ENCODE data around the gene FOXN3.
"Not testable (repeated sequence)": the region's sequence is repeated elsewhere in the genome, so short reads cannot be mapped to it uniquely, and the experiment has no call there.

The FOXN3 gene

DNA sequence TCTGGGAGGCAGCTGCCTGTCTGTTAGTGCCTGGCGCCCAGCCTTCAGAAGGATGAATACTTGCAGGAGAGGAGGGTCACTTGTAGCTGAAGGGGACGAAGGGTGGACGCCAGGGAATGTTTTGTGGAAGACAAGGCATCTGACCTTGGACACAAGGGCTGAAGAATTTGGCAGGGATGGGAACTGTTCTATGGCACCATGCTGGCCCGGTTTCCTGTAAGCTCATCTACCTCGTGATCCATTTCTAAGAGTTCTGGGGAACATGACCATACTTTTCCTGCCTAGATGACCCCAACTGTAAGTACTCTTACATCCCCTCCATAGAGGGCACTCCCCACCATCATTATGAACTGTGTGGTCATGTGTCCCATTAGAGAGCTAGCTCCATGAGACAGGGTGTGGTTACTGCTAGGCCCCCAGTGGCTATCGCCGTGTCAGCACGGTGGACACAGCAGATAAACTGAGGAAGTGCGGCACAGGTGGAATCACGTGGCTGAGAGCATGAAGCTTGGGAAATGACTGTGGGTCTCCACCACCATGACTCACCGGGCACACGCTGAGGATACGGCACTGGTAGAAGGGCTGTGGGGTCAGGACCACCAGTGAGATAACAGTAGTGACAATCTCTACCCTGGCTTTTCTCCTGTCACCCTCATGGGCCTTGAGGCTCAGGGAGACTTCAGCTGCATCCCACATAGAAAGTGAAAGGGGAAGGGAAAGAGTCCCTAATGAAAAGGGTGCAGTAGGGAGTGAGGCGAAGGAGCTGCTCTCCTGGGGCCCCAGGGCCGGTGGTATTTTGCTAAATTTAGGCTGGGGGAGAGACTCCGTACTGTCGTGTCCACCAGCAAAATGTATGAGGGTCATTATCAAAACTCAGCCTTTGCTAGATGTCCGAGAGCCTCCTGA is 252.6 kb downstream of the FOXN3 start:
- DNase-seq (ENCODE audit: low read depth): no peak

GRCh38 chr14:89163031-89163636 is 253.9 kb downstream of the FOXN3 start:
- no peak for DNase-seq (ENCODE audit: low read depth)

- DNase-seq (ENCODE audit: low read depth): no peak
Observed at GRCh38 chr14:89162586-89162985, 254.4 kb downstream of the FOXN3 start.

- no peak for DNase-seq (ENCODE audit: low read depth)
Observed at GRCh38 chr14:89160437-89160836, 256.6 kb downstream of the FOXN3 start.

- no peak for DNase-seq (ENCODE audit: low read depth)
Observed at GRCh38 chr14:89158701-89159100, 258.3 kb downstream of the FOXN3 start.

DNA sequence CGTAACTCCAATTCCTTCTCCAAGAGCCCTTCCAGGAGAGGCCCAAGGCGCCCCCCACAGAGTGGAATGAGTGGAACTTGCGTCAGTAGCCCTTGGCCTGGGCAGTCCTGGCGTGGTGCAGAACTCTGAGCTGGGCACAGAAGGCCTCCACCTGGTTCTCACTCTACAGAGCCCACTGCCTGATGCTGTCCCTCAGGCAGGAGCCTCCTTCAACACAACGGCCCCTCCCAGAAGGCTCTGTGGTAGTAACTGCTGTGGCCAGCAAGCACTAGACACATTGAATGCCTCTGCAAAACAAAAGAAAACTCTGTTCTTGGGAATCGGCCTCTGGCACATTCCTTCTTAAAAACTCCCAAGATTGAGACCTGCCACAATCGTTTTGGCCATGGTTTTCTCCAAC is 258.9 kb downstream of the FOXN3 start:
- DNase-seq (ENCODE audit: low read depth): not testable (repeated sequence)

DNA sequence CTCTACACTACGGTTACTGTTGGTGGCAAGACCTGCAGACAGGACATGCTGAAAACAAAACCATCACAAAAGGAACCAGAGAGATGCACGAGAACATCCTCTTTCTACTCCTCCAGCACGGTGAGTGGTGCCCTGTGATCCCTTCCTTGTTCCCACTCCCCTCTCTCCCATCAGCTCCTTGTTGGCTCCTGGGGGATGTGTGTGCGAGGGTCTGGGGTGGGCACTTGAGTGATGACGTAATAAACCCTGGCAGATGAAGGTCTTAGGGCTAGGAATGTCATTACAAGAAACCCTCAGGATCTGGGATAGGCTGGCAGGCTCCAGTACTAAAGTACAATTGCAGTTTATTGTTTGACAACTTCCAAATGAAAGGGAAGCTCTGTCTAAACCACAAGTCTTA is 261.5 kb downstream of the FOXN3 start:
- no peak for DNase-seq (ENCODE audit: low read depth)

DNA sequence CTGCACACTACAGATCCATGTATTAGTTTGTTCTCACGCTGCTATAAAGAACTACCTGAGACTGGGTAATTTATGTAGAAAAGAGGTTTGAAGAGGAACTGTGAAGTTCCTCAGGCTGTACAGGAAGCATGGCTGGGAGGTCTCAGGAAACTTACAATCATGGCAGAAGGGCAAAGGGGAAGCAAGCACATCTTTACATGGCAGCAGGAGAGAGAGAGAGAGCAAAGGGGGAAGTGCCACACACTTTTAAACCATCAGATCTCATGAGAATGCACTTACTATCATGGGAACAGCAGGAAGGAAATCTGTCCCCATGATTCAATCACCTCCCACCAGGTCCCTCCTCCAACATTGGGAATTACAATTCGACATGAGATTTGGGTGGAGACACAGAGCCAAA is 265.3 kb downstream of the FOXN3 start:
- DNase-seq (ENCODE audit: low read depth): not testable (repeated sequence)

- DNase-seq (ENCODE audit: low read depth): no peak
Observed at GRCh38 chr14:89146274-89146673, 270.8 kb downstream of the FOXN3 start.

DNA sequence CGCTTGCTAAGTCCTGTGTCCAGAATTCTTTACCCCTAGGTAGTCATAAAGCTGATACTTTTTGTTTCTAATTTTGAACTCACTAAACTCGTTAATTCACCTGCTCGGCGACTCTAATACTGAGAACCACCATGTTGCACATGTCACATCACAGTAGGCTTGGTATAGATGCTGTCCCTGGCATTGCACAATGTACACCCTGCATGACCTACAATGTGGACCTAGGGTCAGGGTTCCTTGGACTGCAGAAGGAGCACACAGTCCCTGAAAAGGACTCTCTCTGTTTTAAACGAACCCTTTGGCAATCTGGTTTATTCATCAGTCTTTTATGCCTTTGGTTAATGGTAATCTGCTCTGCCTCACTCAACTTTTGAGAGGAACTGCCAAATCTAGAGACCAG is 272.4 kb downstream of the FOXN3 start:
- no peak for DNase-seq (ENCODE audit: low read depth)

DNA sequence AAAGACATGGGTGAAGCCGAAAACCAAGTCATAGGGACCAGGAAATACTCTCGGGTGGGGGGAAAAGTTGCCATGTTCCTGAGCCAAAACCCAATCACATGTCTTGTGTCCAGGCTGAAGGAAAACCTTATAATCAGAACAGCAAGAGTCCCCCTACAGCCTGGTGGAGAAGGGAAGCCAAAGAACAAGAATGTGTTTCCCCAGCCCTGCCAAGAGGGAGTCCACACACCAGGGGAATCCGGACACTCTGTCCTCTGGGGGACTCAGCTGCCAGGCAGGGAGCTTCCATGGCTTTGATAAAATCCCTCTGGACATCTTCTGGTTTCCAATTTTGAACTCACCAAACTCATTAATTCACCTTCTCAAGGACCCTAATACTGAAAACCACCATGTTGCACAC is 273.0 kb downstream of the FOXN3 start:
- no peak for DNase-seq (ENCODE audit: low read depth)

DNA sequence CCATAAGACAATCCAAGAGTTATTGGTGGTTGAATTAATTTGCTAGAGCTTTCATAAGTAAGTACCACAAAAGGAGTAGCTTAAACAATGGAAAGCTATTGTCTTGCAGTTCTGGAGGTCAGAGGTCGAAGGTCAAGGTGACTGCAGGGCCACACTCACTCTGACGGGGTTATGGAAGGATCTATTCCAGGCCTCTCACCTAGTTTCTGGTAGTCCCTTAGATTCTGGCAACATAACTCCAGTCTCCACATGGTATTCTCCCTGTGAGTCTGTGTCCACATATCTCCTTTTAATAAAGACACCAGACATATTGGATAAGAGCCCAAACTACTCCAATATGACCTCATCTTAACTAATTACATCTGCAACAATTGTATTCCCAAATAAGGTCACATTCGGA is 273.4 kb downstream of the FOXN3 start:
- no peak for DNase-seq (ENCODE audit: low read depth)

DNA sequence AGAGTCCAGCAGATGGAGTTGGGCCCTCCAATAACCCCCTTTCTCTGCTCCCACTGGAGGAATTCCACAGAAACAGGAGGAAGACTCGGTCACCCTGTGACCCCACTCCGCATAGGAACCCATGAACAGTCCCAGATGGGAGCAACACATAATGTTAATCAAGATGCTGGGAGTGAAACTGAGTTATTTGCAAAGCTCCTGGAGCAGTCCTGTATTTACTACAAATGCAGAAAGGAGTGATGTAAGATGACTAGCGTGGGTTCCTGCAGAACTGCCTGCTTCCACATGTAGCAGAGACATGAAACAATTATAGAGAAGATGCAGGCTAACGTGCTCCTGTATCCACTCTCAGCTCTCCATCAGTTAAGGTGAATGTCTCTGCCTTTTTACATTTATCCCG is 274.7 kb downstream of the FOXN3 start:
- DNase-seq (ENCODE audit: low read depth): no peak

DNA sequence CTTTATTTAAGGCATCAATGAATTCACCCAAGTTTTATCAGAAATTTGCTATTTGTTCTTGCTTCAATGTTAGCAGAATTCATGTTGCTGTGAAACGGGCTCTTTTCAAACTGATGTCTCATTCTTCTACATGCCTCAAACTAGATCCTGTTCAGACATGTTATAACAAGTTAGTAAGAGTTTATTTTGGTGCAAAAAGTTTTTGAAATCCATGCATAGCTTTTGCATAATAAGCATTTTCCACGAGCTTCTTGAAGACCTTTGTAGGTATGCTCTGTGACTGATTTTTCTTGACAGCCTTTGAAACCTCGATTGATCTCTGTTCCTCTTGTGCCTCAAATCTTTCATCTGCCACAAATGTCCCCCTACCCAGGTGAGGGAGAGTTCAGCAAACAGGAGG is 275.2 kb downstream of the FOXN3 start:
- no peak for DNase-seq (ENCODE audit: low read depth)

DNA sequence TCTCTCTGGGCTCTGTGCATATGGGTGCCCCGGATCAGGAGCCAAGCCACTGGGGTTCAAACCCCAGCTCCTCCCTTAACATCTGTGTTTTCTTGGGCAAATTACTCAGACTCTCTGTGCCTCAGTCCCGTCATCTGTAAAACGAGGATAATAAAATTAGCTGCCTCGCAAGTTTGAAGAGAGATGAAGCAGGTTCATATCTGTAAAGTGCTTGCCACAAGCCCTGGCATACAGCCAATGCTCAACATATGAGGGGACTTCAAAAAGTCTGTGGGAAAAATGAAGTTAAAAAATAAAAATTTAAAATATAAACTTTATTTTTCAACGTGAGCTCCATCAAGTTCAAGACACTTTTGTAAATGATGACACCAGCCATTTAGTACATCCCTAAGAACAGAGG is 276.7 kb downstream of the FOXN3 start:
- DNase-seq (ENCODE audit: low read depth): no peak

- no peak for DNase-seq (ENCODE audit: low read depth)
Observed at GRCh38 chr14:89139404-89140247, 277.4 kb downstream of the FOXN3 start.

- no peak for DNase-seq (ENCODE audit: low read depth)
Observed at GRCh38 chr14:89138846-89139245, 278.2 kb downstream of the FOXN3 start.

DNA sequence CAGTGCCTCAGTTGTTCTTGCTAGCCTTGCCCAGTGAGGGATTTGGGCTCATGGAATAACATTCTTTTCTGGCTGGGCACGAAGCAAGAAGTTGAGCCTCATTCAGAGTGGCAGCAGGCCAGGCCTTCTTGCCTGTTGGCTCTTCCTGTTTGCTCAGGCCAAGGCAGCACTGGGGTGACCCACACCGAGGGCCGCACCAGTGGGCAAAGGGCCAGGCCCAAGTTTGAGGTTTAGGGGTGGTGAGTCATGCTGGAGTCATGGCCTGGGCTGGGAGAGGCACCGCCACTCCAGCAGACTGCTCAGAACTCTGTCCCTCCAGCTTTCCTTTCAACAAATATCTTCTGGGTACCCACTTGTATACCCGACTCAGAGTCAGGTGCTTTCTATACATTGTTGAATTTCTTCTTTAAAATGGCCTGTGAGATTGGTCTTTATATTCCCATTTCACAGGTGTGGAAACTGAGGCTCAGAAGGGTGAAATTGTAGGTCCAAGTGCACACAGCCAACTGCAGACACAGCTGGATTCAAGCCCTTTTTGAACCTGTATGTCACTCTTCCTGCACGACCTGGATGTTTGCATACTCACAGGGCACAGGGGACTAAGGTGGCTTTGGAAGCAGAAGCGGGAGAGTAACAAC is 279.4 kb downstream of the FOXN3 start:
- DNase-seq (ENCODE audit: low read depth): peak; percentile 92

DNA sequence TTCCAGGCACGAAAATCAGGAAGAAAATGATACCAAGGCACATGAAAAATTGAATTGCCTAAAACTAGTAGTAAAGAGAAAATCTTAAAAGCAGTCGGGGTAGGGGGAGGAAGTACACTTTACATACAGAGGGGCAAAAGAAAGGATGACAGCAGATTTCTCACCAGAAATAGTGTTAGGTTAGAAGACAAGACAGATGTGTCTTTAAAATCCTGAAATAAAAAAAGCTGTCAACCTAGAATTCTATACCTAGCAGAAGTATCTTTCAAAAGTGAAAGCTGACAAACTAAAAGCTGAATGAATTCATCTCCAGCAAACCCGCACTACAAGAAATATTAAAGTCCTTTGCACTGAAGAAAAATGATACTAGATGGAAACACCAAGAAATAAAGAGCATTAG is 280.4 kb downstream of the FOXN3 start:
- DNase-seq (ENCODE audit: low read depth): no peak

- no peak for DNase-seq (ENCODE audit: low read depth)
Observed at GRCh38 chr14:89134640-89135039, 282.4 kb downstream of the FOXN3 start.

DNA sequence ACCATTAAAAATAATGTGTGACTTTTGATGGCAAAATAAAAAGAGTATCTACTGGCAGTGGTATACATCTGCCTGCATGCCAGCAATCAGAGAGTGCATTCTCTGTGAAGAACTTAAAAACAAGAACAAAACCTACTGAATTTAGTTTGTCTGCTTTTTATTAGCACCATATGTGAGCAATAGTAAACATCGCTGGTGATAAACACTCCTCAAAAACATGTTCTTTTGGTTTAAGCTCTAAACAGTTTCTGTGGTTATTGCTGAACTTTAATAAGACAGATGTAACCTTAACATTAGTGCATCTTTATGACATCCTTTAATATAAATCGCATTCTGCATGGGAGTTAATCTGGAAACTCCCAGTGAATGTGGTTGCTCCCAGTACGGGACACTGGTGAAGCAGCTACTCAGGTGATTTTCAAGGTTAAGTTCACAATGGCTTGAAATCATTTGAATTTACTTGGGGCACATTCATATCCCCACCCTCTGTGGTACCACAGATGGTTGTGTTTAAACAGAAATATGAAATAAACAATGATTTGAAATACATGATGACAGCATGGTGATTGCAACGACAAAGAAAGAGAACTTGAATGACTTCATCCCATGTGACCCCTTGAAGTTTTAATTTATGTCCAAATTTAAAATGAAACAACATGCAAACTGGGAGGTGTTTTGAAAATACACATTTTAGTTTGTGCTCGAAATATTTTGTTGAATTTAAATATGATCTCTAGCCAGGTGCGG is 285.9 kb downstream of the FOXN3 start:
- DNase-seq (ENCODE audit: low read depth): peak; percentile 31

DNA sequence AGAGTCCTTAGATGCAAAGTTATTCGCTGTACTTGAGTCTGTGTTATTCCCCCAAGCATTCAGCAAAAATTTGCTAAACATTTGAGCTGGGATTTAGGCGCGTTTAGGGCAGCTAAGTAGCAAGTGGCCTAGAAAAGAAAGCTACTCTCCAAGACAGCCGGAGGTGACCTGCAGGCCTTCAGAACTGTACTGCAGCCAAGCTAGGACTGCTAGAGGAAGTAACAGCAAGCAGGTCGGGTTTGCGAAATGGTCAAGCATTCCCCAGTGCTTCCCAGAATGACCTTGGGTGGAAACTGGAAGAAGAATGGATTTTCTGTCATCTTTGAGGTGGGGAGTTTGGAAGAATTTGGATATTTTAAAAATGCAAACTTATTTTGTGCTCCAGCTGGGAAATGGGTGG is 287.5 kb downstream of the FOXN3 start:
- no peak for DNase-seq (ENCODE audit: low read depth)

Data from GM04504 (cell line).